HG03280 (cell line): Measurements from ENCODE around the gene SMIM41.
A peak's percentile ranks its signal among the peaks of the same experiment; 100 is the strongest.

Experiments
- ATAC-seq: cut with Tn5 transposase; IDR thresholded peaks from one replicate; pipeline ENCODE4 v1.9.1; 2021; ENCODE audit warnings: mild to moderate bottlenecking, moderate library complexity; ENCODE audit not compliant: unreplicated experiment

Gene SMIM41

GRCh38 chr12:52050758-52051541, 28.6 kb upstream of the SMIM41 start, which contains the start of gene NR4A1:
Gene NR4A1, plus strand, starts transcription at chr12:52051442. Its CDS starts 2,887 bp downstream, at chr12:52054329.
- peak; percentile 74 for ATAC-seq

- ATAC-seq, result no peak
These were observed 26.9 kb upstream of the SMIM41 start for GRCh38 chr12:52052468-52053186.

GRCh38 chr12:52053536-52054209, 25.8 kb upstream of the SMIM41 start:
- ATAC-seq, result no peak

- no peak for ATAC-seq
These were observed 25.2 kb upstream of the SMIM41 start for GRCh38 chr12:52054231-52054832.

GRCh38 chr12:52054833-52055730, 24.4 kb upstream of the SMIM41 start:
- ATAC-seq, result no peak

- no peak for ATAC-seq
These were observed 23.5 kb upstream of the SMIM41 start for GRCh38 chr12:52055731-52056711.

- ATAC-seq, result no peak
These were observed 22.5 kb upstream of the SMIM41 start for GRCh38 chr12:52056801-52057637.

- ATAC-seq, result no peak
These were observed 21.6 kb upstream of the SMIM41 start for GRCh38 chr12:52057638-52058576.

- ATAC-seq, result no peak
These were observed 20.7 kb upstream of the SMIM41 start for GRCh38 chr12:52058631-52059361.

GRCh38 chr12:52059582-52060497, 19.7 kb upstream of the SMIM41 start:
- no peak for ATAC-seq

- ATAC-seq, result no peak
These were observed 18.9 kb upstream of the SMIM41 start for GRCh38 chr12:52060498-52061177.

GRCh38 chr12:52061470-52062166, 17.9 kb upstream of the SMIM41 start:
- ATAC-seq, result no peak

- ATAC-seq, result no peak
These were observed 17.1 kb upstream of the SMIM41 start for GRCh38 chr12:52062167-52063081.
